ENCODE results near the gene SYNE1. TPM values are rescaled to one million over a fixed set of nuclear protein-coding genes. Genes with fewer than 3 reads are reported as not detected.

Gene SYNE1
- total and polyA plus RNA-seq, 9 donors: 70.4 to 279 (median 154) TPM

DNA sequence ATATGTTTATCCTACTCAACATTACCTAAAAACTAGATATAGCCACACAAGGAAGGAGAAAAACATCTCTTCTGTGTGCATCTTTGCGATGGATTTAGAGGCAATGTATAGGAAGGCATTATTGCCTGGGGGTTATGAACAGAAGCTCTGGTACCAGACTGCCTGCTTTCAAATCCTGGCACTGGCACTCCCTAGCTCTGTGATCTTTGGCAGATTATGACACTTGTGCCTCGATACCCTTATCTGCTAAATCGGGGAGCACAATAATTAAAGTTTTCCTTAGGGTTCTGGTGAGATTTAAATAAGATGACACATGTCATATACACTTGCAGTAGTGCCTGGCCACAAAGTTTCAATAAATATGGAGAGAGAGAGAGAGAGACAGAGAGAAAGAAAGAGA is 53.3 kb downstream of the SYNE1 start:
- no peaks in the 10 kb centered on the region for H3K4me1 ChIP-seq (ENCODE audit: insufficient read depth)
- H3K27ac ChIP-seq: no peak overlapping the region
- TF ChIP-seq, protein P1, sequence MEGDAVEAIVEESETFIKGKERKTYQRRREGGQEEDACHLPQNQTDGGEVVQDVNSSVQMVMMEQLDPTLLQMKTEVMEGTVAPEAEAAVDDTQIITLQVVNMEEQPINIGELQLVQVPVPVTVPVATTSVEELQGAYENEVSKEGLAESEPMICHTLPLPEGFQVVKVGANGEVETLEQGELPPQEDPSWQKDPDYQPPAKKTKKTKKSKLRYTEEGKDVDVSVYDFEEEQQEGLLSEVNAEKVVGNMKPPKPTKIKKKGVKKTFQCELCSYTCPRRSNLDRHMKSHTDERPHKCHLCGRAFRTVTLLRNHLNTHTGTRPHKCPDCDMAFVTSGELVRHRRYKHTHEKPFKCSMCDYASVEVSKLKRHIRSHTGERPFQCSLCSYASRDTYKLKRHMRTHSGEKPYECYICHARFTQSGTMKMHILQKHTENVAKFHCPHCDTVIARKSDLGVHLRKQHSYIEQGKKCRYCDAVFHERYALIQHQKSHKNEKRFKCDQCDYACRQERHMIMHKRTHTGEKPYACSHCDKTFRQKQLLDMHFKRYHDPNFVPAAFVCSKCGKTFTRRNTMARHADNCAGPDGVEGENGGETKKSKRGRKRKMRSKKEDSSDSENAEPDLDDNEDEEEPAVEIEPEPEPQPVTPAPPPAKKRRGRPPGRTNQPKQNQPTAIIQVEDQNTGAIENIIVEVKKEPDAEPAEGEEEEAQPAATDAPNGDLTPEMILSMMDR (IDR thresholded peaks at IDR 0.05): no peak
- no peak for TF ChIP-seq POLR2A (IDR thresholded peaks at IDR 0.05)
- no peak for TF ChIP-seq EP300 (IDR thresholded peaks at IDR 0.05)
- intact Hi-C loops (cut with DNase I): no loop called here
- DNase-seq: no peak
- H3K4me3 ChIP-seq: no peak overlapping the region
- 87 to 91% (median 88%) methylated on average over 3 of the region's 3 CpGs for WGBS, 3 donors
- no peaks in the 10 kb centered on the region for H3K9me3 ChIP-seq
- no peaks in the 10 kb centered on the region for H3K27me3 ChIP-seq
- no peaks in the 10 kb centered on the region for H3K36me3 ChIP-seq

DNA sequence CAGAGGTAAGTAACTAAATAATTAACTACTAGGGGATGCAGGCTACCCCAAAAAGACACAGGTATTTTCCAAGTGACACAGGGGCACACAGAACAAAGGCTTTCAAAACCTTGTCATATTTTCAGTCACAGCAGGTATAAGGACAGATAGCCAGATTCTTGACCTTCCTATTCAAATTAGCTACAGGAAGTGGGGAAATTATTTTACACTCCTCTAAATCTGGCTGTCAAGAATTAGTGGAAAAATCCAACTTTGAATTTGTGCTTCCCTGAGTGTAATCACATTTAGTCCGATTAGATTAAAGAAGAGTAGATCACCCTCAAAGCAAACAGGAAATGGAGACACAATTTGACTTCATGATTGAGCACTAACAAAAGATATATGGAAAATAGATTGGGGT is 60.6 kb downstream of the SYNE1 start:
- Histone ChIP-seq H3K4me1 (ENCODE audit: insufficient read depth) (peaks cover 7% of the 10 kb centered on the region), H3K27ac (peak overlapping the region in 1 of 2 donors; percentile 70), H3K36me3 (no peaks in the 10 kb centered on the region), H3K27me3 (no peaks in the 10 kb centered on the region), H3K9me3 (no peaks in the 10 kb centered on the region), H3K4me3 (no peak overlapping the region)
- no peak for DNase-seq
- WGBS, 3 donors: 42 to 51% (median 51%) methylated on average over 1 of the region's 1 CpG
- TF ChIP-seq POLR2A (IDR thresholded peaks at IDR 0.05) (no peak), EP300 (IDR thresholded peaks at IDR 0.05) (no peak)
- TF ChIP-seq, protein P1 (IDR thresholded peaks at IDR 0.05): no peak
- intact Hi-C loops (cut with DNase I): no loop called here

DNA sequence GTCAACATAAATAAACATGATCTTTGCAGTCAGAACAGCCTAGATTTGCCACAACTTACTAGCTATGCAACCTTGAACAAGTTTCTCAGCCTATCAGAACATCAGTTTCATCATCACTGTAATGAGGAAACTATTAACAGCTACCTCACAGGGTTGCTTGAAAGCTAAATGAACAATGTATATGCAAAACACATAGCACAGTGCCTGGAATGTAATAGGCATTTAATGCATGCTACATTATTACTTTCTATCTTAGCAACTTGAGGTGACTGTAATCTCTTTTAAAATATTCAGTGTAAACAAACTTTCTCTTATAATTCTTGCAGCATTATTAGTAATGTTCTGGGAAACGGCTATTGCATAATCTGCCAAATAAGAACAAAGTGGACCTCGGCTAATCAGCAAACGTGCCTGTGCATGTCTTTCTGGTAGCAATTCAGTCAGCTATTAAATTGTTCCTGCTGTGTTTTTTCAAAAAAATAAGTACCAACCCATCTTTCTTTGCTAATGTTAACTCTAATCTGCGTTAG is 61.5 kb downstream of the SYNE1 start:
- Histone ChIP-seq H3K27ac (peak overlapping the region; percentile 1 to 70), H3K4me3 (no peak overlapping the region), H3K9me3 (no peaks in the 10 kb centered on the region), H3K36me3 (no peaks in the 10 kb centered on the region), H3K27me3 (no peaks in the 10 kb centered on the region), H3K4me1 (ENCODE audit: insufficient read depth) (peaks cover 7% of the 10 kb centered on the region)
- TF ChIP-seq EP300 (IDR thresholded peaks at IDR 0.05) (no peak), POLR2A (IDR thresholded peaks at IDR 0.05) (no peak)
- TF ChIP-seq, protein P1 (IDR thresholded peaks at IDR 0.05): no peak
- peak in 2 of 5 donors; percentile 36 to 67 for DNase-seq
- intact Hi-C loops (cut with DNase I): no loop called here
- WGBS, 3 donors: 6 to 8% (median 7%) methylated on average over 4 of the region's 4 CpGs

DNA sequence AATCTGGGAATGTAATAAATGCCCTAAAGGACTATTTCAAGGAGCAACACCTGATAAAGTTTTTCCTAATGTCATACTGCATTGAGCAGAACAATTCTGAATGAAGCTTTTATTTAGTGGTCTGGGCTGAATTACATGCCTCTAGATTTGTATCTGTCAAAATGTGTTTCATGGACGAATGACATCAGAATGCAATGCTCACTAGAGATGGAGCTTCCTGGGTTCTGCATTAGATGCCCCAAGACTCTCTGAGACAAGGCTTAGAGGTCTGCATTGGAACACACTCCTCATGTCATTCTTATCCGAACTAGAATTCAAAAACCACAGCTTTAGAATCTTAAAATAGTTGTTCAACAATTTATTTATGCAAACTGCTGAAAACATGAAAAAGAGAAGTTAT is 62.0 kb downstream of the SYNE1 start:
- Histone ChIP-seq H3K27me3 (no peaks in the 10 kb centered on the region), H3K36me3 (no peaks in the 10 kb centered on the region), H3K9me3 (no peaks in the 10 kb centered on the region), H3K27ac (peak overlapping the region; percentile 1 to 70), H3K4me1 (ENCODE audit: insufficient read depth) (peaks cover 7% of the 10 kb centered on the region), H3K4me3 (no peak overlapping the region)
- 7 to 18% (median 14%) methylated on average over 2 of the region's 2 CpGs for WGBS, 3 donors
- DNase-seq: no peak
- TF ChIP-seq, protein P1 (IDR thresholded peaks at IDR 0.05): no peak
- TF ChIP-seq POLR2A (IDR thresholded peaks at IDR 0.05) (no peak), EP300 (IDR thresholded peaks at IDR 0.05) (no peak)
- intact Hi-C loops (cut with DNase I): no loop called here

Measured in ovary (tissue), 9 donors.